D721Med (cell line): Measurements from ENCODE around the gene PRAMEF18.
"Not testable (repeated sequence)": the region's sequence is repeated elsewhere in the genome, so short reads cannot be mapped to it uniquely, and the experiment has no call there.

Experiments
- DNase-seq: peaks from one replicate; pipeline ENCODE4 v3.0.0; 2011; ENCODE audit warnings: low spot score; ENCODE audit not compliant: insufficient read length
- FAIRE-seq: peaks from 2 replicates; lab custom pipeline; 2011; peaks lifted over from hg19 to GRCh38; lab: Jason Lieb, UNC
- TF ChIP-seq, protein P1 (sequence below): IDR thresholded peaks from 2 replicates; pipeline ENCODE4 v1.5.1; 2012; ENCODE audit warnings: mild to moderate bottlenecking, control low read depth; ENCODE audit not compliant: insufficient read depth; ENCODE audit errors: missing control alignments

Gene PRAMEF18

DNA sequence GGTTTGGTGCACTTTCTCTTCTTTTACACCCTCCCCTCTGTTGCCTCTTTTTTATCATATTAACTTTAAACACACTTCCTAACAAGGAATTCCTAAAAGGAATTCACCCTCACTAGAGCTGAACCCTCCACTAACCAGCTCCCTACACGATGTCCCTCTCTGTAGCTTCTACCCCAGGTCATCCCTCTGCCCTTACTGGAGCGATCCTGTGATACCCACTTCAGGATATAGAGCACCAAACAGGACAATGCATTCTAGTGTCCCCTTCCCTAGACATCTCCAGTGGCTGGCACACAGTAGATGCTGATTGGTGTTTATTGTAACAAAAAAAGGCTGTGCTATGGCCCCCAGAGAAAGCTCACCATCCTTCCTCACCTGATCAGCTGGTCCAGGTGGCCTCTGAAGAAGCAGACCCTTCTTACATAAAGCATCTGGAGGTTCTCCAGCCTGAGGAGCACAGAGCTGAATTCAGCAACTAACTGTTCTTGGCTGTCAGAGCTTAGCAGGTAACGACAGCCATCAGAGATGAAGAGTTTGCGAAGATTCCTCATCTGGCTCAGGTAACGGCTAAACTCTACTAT, 1.4 kb downstream of the PRAMEF18 start:
- FAIRE-seq (no peak), DNase-seq (no peak)
- TF ChIP-seq, protein P1, sequence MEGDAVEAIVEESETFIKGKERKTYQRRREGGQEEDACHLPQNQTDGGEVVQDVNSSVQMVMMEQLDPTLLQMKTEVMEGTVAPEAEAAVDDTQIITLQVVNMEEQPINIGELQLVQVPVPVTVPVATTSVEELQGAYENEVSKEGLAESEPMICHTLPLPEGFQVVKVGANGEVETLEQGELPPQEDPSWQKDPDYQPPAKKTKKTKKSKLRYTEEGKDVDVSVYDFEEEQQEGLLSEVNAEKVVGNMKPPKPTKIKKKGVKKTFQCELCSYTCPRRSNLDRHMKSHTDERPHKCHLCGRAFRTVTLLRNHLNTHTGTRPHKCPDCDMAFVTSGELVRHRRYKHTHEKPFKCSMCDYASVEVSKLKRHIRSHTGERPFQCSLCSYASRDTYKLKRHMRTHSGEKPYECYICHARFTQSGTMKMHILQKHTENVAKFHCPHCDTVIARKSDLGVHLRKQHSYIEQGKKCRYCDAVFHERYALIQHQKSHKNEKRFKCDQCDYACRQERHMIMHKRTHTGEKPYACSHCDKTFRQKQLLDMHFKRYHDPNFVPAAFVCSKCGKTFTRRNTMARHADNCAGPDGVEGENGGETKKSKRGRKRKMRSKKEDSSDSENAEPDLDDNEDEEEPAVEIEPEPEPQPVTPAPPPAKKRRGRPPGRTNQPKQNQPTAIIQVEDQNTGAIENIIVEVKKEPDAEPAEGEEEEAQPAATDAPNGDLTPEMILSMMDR = no peak

DNA sequence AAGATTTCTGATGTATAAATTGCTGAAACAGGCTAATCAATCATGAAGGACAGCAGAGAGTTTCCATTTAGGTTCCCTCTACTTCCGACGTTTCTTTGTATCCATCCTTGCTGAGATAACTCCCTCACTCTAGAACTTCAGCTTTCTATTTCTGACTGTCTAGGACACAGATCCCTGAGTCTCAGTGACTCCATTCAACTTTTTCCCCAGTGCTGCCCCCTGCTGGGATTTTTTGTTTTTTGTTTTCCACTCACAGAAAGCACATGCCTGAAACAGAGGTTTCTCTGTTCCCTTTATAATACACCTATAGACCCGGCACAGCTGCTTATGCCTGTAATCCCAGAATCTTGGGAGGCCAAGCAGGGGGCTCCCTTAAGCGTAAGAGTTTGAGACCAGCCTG, 3.2 kb downstream of the PRAMEF18 start:
- not testable (repeated sequence) for DNase-seq, FAIRE-seq

DNA sequence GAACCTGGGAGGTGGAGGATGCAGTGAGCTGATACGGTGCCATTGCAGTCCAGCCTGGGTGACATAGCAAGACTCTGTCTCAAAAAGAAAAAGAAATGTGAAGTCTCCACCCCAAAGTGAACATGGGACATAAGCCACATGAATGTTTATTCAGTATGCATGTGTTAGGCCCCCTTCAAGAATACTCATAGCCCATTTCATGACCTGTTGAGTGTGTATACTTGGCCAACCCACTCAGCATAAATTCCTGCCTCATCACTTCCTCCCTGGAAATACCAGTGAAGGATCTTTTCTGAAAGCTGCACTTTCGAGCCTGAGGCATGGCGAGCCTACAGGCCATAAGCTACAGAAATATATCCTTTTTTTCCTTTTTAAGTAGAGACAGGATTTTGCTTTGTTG, 6.8 kb downstream of the PRAMEF18 start:
- not testable (repeated sequence) for DNase-seq, FAIRE-seq

DNA sequence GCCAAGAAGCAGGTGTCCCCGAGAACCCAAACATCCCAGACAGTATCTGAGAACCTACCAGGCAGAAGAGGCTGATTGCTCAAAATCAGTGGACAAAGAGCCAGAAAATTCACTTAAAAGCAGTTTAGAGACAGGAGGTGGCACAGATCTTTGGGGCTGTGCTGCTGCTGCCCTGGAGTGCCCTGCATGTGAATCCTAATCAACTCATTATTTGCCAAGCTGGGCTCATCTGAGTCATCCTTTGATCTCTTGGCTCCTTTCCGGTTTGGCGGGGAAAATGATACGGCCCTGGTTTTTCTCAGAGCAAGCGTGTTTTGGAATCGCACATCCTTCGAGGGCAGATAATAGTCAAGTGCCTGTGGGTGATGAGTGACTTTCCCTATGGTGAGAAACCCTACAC, 9.3 kb downstream of the PRAMEF18 start:
- not testable (repeated sequence) for FAIRE-seq, DNase-seq

DNA sequence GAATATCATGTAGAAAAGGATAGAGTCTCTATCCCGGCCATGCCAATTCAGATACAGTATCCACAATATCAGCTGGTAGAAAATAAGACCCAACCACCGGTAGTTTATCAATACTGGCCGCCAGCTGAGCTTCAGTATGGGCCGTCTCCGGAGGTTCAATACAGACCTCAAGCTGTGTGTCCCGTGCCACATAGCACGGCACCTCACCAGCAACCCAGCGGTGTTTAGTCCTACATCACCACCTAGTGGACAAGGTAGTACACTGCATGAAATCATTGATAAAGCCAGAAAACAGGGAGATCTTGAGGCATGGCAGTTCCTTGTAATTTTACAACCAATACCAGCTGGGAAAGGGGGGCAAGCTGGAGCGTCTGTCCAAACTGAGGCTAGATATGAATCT, 17.2 kb downstream of the PRAMEF18 start:
- DNase-seq, FAIRE-seq: not testable (repeated sequence)

DNA sequence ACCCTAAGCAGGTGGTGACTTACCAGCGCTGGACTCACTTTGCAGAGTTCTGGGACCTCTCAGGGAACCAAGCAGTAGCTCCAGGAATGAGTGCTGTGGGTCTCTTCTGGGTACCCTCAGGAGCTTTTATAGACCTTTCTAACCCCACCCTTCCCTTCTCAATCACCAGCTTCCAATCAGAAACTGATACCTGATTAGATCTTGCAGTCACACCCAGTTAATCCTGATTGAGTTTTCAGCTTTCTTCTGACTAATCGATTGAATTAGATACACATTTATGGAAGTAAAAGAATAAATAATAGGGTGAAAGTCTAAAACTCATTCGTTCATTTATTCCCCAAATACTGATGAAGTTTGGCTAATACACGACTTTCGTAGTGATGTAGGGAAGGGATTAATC, 24.6 kb downstream of the PRAMEF18 start, which contains the start of gene PRAMEF13:
Gene PRAMEF13 (minus strand): TSS at position 101 of the 400 bp plus-strand sequence. CDS start 1,820 bp downstream, outside the sequence.
- FAIRE-seq, DNase-seq: not testable (repeated sequence)
